ENCODE data around the gene ARID5B.

GRCh38 chr10:62048470-62048869, 147.0 kb downstream of the ARID5B start:
- TF ChIP-seq POLR2A (IDR thresholded peaks at IDR 0.05; ENCODE audit: low read length) (no peak), GATA1 (IDR thresholded peaks at IDR 0.05; ENCODE audit: low read depth, low read length) (no peak)
